Activated CD4-positive, alpha-beta T cell treated with anti-CD3 and anti-CD28 coated beads, Interleukin-2, amount 10 ng/mL, durations not matched to agents 7 days and 5 days (primary cell): ENCODE results near the gene PRKACA. TPM values are rescaled to one million over a fixed set of nuclear protein-coding genes. Genes with fewer than 3 reads are reported as not detected.
A peak's percentile ranks its signal among the peaks of the same experiment; 100 is the strongest.

Experiments used
- CTCF ChIA-PET: fragments of 350-600 bp; sonication (Branson Sonifier 250); formaldehyde crosslinking; loops from one replicate; lab custom pipeline; 2021; ENCODE audit warnings: antibody characterized with exemption; lab: Charles Lee
- POLR2A ChIA-PET: fragments of 350-600 bp; sonication (Branson Sonifier 250); formaldehyde crosslinking; loops from one replicate; lab custom pipeline; 2021; ENCODE audit warnings: antibody characterized with exemption; lab: Charles Lee
- DNase-seq: peaks from one replicate; pipeline ENCODE4 v3.0.0-alpha.2; 2020
- H3K27ac Mint-ChIP-seq: one replicate; pipeline ENCODE4 v1.8.0; 2021; ENCODE audit warnings: mild to moderate bottlenecking, moderate library complexity, mixed read lengths
- H3K27me3 Mint-ChIP-seq: one replicate; pipeline ENCODE4 v1.8.0; 2021; ENCODE audit warnings: mixed read lengths
- H3K36me3 Mint-ChIP-seq: one replicate; pipeline ENCODE4 v1.8.0; 2021; ENCODE audit warnings: low read depth, mixed read lengths
- H3K4me1 Mint-ChIP-seq: one replicate; pipeline ENCODE4 v1.8.0; 2021; ENCODE audit warnings: mixed read lengths
- H3K4me3 Mint-ChIP-seq: one replicate; pipeline ENCODE4 v1.8.0; 2021; ENCODE audit warnings: mild to moderate bottlenecking, moderate library complexity, mixed read lengths
- H3K9me3 Mint-ChIP-seq: one replicate; pipeline ENCODE4 v1.8.0; 2021; ENCODE audit warnings: mixed read lengths
- total RNA-seq, 2 experiments: library from RNA; stranded (reverse); gene quantifications; one replicate each; pipeline ENCODE4 v1.2.3, GENCODE V29; 2021

Gene PRKACA
- 10 to 100 TPM; 50.6 to 56.8 TPM for total RNA-seq

DNA sequence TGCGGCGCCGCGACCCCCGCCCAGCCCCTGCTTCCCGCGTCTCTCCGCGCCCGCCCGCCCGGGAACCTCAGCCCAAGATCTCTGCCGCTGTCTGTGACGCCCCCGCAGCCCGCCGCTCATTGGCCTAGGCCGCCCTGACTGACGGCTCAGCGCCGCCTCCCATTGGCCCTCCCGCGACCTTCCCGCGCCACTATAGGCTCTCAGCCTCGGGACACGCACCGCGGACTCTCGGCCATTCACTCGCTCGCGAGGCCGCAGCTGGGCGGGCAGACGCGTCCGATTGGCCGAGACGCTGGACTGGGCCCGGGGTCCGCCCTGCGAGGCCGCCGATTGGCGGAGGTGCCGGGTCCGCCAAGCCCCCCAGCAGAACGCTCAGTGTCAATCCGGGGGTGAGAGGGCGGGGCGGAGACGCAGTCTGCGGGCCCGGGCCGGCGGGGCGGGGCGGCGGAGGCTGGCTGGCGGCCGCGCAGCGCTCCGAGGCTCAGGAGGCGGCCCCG is at the start of gene PRKACA:
Gene PRKACA (minus strand): TSS at position 95 of the 497 bp plus-strand sequence. CDS start 215 bp downstream, outside the sequence.
- DNase-seq = peak; percentile 98
- peaks cover 48% of the 10 kb centered on the region for H3K4me1 Mint-ChIP-seq
- H3K27me3 Mint-ChIP-seq = no peaks in the 10 kb centered on the region
- peaks cover 10% of the 10 kb centered on the region for H3K36me3 Mint-ChIP-seq
- ChIA-PET POLR2A (interaction anchor here (0.5 to 0.7 kb wide), 3 partner anchors 10 to 60 kb away, joined by 3 read pairs; no protein-coding TSS in a partner anchor), CTCF (interaction anchor here (3.3 kb wide), 1 partner anchor 18 kb away, joined by 17 read pairs; the partner anchor contains the start of gene ASF1B)
- H3K27ac Mint-ChIP-seq = peak within 1 kb of the TSS; percentile 85
- peak within 1 kb of the TSS; percentile 90 for H3K4me3 Mint-ChIP-seq
- H3K9me3 Mint-ChIP-seq = no peaks in the 10 kb centered on the region

DNA sequence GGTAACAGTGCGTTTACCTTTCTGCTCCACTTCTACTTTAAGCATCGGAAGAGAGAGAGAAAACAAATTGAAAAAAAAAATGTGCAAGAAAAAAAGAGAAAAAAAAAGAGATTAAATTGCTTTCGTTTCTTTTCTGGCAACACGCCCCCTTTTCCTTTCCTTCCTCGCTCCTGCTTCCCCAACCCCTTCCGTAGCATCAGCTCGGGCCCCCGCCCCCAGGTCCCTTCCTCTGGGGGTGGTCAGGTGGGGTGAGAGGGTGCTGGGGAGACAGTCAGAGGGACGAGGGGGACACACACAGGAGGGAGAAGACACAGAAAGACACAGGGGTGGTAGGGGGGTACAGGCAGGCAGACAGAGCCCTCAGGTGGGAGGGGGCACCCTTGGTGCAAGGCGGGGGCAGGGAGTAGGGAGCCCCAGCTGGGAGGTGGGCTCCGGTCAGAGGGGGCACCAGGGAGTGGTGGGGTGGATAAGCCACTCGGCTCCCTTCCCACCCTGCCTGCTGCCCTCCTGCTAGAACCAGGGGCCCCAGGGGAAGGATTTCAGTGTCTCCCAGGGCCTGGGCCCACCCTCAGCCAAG is 49.5 kb upstream of the PRKACA start:
- POLR2A ChIA-PET = no interaction called here
- peak; percentile 19 for DNase-seq
- H3K9me3 Mint-ChIP-seq = no peaks in the 10 kb centered on the region
- H3K4me3 Mint-ChIP-seq = peak overlapping the region; percentile 70
- peaks cover 23% of the 10 kb centered on the region for H3K4me1 Mint-ChIP-seq
- peaks cover 16% of the 10 kb centered on the region for H3K36me3 Mint-ChIP-seq
- CTCF ChIA-PET = interaction anchor here (0.6 to 3.2 kb wide), 4 partner anchors 31 to 181 kb away, joined by 3 to 10 read pairs (median 4); partner anchors contain the start of gene ASF1B
- peak overlapping the region; percentile 87 for H3K27ac Mint-ChIP-seq
- no peaks in the 10 kb centered on the region for H3K27me3 Mint-ChIP-seq

DNA sequence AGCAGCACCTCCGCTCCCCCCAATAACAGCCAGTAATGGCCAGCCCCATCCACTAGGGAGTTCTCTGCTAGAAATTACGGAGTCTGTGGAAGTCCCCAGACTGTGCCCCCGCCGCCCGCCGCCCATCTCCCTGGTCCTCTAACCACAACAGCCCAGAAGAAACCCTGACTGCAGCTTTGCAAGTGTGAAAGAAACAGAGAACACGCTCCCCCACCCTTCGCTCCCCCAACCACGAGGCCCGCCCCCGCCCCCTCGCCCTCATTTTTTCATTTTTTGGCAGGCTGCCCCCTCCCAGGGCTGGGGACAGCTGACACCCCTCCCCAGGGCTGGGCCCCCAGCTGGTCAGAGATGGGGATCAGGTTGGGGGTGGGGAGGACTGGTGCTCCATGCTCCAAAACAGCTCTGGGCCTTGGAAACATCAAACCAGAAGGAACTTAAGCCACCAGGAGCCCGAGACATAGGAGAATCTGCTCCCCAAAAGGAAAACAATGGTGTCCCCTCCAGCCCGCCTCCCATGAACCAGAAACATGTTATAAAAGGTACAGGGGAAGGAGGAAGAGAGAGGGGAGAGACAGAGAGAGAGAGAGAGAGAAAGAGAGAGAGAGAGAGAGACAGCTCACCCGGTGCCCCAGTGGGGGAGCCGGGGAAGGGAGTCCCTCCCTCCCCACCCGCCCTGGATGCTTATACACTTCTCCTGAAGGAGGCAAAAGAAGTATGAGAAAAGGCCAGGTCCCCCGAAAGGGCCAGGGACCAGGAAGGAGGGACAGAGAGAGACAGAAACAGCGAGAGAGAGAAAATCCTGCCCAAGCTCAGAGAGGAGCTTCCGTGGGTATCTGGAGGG is 48.6 kb upstream of the PRKACA start:
- H3K9me3 Mint-ChIP-seq = no peaks in the 10 kb centered on the region
- peak overlapping the region; percentile 70 for H3K4me3 Mint-ChIP-seq
- peaks cover 23% of the 10 kb centered on the region for H3K4me1 Mint-ChIP-seq
- DNase-seq = no peak
- peak overlapping the region; percentile 87 for H3K27ac Mint-ChIP-seq
- H3K27me3 Mint-ChIP-seq = no peaks in the 10 kb centered on the region
- peaks cover 16% of the 10 kb centered on the region for H3K36me3 Mint-ChIP-seq
- CTCF ChIA-PET = interaction anchor here (0.5 to 3.2 kb wide), 2 partner anchors 20 to 30 kb away, joined by 3 to 10 read pairs; partner anchors contain the start of gene ASF1B
- POLR2A ChIA-PET = no interaction called here

DNA sequence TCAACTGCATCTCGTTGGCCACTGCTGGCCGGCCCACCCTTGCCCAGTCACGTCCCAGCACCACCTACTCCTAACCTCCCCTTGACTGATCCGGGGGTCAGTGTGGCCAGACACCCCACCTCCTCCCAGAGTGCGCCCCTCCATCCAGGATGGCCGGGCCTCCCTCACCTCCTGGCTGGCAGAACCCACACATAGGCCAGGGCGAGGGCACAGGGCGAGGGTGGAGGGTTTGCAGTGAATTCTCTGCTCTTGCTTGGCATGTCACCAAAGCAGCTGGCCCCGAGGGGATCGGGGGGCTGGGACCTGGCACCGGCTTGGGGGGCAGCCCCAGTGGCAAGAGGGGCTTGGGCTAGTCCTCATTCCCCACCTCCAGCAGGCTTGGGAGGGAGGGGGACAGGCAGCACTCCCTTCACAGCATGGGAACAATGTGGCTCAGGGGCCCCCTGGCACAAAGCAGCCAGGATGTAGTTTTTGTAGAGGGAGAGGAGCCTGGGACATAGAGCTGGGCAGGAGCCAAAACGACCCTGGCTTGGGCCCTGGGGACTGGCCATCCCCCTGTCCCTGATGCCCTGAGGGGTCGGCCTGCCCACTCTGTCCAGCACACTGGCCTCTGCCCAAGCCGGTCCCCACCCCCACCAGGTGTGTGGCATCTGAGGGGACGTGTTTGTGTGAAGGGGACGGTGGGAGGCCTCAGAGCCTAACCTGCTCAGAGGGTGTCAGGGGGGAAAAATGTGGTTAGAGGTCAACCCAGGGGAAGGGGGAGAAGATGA is 47.3 kb upstream of the PRKACA start:
- ChIA-PET POLR2A (no interaction called here), CTCF (interaction anchor here (1.1 kb wide), 1 partner anchor 17 kb away, joined by 7 read pairs; no protein-coding TSS in a partner anchor)
- DNase-seq = no peak
- H3K4me3 Mint-ChIP-seq = no peak overlapping the region
- H3K4me1 Mint-ChIP-seq = peaks cover 23% of the 10 kb centered on the region
- H3K9me3 Mint-ChIP-seq = no peaks in the 10 kb centered on the region
- H3K27ac Mint-ChIP-seq = no peak overlapping the region
- H3K27me3 Mint-ChIP-seq = no peaks in the 10 kb centered on the region
- H3K36me3 Mint-ChIP-seq = peaks cover 6% of the 10 kb centered on the region

DNA sequence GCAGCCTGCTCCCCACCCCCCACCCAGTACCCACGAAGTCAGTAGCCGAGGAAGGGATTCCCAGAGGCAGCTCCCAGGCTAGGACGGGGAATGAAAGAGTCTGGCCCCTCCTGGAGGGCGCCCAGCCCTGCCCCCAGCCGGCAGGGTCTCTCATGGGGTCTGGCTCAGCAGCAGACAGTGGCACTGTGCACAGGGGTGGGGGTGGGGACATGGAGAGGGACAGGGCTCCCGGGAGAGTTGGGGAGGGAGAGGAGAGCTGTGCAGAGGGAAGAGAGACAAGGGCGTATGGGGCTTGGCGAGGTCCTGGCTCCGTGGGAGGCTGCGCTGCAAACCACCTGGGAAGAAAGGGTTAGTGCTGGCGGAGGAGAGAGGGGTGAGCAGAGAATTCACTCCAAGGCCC is 46.5 kb upstream of the PRKACA start:
- Mint-ChIP-seq H3K4me1 (peaks cover 23% of the 10 kb centered on the region), H3K9me3 (no peaks in the 10 kb centered on the region), H3K36me3 (peaks cover 2% of the 10 kb centered on the region), H3K27me3 (no peaks in the 10 kb centered on the region), H3K4me3 (no peak overlapping the region), H3K27ac (no peak overlapping the region)
- ChIA-PET CTCF (interaction anchor here (1.1 kb wide), 1 partner anchor 16 kb away, joined by 7 read pairs; no protein-coding TSS in a partner anchor), POLR2A (no interaction called here)
- no peak for DNase-seq

DNA sequence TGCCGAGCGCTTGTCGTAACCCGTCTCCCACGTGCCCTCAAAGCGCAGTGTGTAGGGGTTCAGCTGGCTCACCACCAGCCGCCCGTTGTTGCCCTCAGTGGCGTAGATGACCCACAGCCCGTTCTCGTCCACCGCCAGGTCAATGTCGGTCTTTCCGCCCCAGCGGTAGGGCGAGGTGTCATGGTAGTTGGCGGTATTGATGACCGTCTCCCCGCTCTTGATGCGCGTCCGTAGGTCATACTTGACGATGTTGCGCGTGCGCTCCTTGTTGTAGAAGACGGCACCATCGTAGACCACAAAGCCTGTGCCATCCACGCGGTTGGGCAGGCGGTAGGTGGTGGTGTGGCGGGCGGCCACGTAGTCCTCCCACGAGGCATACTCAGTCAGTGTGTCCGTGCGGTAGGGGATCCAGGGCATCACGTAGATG is 45.3 kb upstream of the PRKACA start:
- ChIA-PET CTCF (interaction anchor here (1.0 kb wide), 1 partner anchor 26 kb away, joined by 4 read pairs; the partner anchor contains the start of gene ASF1B), POLR2A (no interaction called here)
- no peak for DNase-seq
- Mint-ChIP-seq H3K27ac (no peak overlapping the region), H3K4me3 (no peak overlapping the region), H3K36me3 (peaks cover 2% of the 10 kb centered on the region), H3K4me1 (peaks cover 16% of the 10 kb centered on the region), H3K27me3 (no peaks in the 10 kb centered on the region), H3K9me3 (no peaks in the 10 kb centered on the region)

DNA sequence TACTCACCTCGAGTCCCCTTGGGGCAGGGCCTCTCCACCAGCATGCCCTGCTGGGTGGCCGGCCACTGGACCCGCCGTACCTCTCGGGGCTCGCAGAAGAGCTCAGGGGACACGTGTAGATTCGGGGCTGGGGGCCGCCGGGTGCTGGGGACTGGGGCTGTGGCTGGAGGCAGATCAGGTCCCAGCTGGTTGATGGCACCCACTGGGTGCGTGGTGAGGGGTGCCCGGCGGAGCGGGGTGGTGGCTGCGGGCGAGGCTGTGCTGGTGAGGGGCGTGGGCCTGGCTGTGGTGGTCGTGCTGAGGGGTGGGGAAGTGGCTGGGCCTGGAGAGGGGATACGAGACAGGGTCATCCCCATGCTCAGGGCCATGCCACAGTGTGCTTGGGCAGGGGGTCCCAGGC is 43.7 kb upstream of the PRKACA start:
- DNase-seq = no peak
- peaks cover 4% of the 10 kb centered on the region for H3K4me1 Mint-ChIP-seq
- H3K9me3 Mint-ChIP-seq = no peaks in the 10 kb centered on the region
- H3K4me3 Mint-ChIP-seq = no peak overlapping the region
- no peak overlapping the region for H3K27ac Mint-ChIP-seq
- POLR2A ChIA-PET = no interaction called here
- no peaks in the 10 kb centered on the region for H3K27me3 Mint-ChIP-seq
- H3K36me3 Mint-ChIP-seq = peaks cover 5% of the 10 kb centered on the region
- CTCF ChIA-PET = no interaction called here

DNA sequence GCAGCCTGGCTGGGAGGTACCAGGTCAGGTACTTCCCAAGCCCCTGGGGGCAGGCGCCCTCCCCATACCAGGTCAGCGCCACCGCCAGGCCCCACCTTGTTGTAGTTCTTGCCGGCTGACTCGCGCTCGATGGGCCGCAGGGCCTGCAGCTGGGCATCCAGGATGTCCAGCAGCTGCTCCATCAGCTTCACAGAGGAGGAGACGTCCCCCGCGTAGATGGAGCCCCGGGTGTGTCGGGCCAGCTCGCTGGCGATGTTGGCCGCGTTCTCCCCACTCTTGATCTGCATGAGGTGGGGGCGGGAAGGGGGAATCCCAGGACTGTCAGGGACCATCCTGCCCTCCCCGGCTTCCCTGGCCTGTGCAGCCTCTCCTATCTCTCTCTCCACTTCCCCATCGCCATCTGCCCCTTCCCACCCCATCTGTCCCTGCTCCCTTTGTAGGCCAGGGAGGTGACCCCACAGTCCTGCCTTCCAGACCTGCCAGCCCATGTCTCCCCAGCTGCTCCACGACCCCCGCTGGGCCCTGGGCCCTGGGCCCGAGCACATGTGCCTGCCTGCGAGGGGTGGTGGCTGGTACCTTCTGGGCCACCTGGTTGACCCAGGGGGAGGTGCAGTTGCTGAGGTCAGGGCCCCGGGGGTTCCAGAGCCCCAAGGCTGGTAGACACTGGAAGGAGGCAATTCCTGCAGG is 42.6 kb upstream of the PRKACA start:
- H3K27me3 Mint-ChIP-seq = no peaks in the 10 kb centered on the region
- no peak overlapping the region for H3K27ac Mint-ChIP-seq
- peaks cover 5% of the 10 kb centered on the region for H3K36me3 Mint-ChIP-seq
- ChIA-PET CTCF (interaction anchor here (0.6 to 1.3 kb wide), 2 partner anchors 21 to 62 kb away, joined by 3 read pairs; no protein-coding TSS in a partner anchor), POLR2A (no interaction called here)
- DNase-seq = no peak
- no peaks in the 10 kb centered on the region for H3K4me1 Mint-ChIP-seq
- H3K9me3 Mint-ChIP-seq = no peaks in the 10 kb centered on the region
- no peak overlapping the region for H3K4me3 Mint-ChIP-seq

DNA sequence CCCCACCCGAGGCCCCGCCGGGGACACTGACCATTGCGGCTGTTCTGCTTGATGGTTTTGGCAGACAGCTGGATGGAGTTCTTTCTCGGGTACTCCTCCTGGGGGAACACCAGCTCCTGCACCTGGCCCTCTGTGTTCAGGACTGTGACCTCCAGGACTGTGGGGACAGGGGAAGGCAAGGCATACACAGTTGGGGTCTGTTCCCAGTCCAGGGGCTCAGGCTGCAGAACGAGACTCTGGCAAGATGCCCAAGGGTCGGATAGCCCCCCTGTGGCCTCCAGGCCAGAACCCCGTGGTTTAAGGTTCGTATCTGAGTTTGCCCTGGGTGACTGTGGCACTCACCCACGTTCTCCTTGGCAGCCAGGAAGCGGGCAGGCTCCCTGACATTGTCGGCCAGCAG is 41.5 kb upstream of the PRKACA start:
- DNase-seq = no peak
- Mint-ChIP-seq H3K36me3 (peaks cover 5% of the 10 kb centered on the region), H3K4me1 (no peaks in the 10 kb centered on the region), H3K9me3 (no peaks in the 10 kb centered on the region), H3K4me3 (no peak overlapping the region), H3K27ac (no peak overlapping the region), H3K27me3 (no peaks in the 10 kb centered on the region)
- POLR2A ChIA-PET = no interaction called here
- CTCF ChIA-PET = interaction anchor here (1.1 to 1.3 kb wide), 2 partner anchors 20 to 37 kb away, joined by 3 read pairs; no protein-coding TSS in a partner anchor

DNA sequence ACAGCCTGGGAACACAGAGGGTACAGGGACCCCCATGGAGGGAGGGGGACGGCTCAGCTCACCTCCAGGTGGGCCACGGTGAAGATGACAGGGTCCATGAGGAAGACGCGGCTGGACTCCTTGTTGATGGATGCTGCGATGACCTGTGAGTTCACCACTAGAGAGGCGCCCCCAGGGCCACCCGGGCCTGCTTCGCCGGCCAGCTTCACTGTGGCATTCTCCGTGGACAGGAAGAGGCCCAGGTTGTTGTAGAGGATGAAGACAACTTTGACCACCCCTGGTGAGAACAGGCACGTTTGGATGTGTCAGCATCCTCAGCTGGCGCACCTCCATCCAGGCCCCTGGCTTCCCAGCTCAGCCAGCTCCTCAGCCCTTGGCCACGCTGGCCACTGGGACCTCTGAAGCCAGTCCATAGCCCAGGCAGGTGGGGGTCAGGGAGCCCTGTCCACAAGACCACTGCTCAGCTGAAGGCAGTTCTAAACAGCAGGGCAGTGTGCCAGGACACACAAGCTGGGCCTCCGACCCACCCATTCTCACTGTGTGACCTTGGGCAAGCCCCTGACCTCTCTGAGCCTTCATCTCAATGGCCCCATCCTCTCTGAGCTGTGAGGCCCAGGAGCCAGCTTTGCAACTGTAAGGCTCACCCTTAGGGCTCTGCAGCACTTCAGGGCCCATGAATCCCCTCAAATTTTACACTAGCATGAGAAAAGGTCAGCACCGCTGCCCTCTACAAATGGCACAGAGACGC is 40.9 kb upstream of the PRKACA start:
- Mint-ChIP-seq H3K9me3 (no peaks in the 10 kb centered on the region), H3K4me3 (no peak overlapping the region), H3K4me1 (no peaks in the 10 kb centered on the region), H3K27me3 (no peaks in the 10 kb centered on the region), H3K36me3 (peaks cover 5% of the 10 kb centered on the region), H3K27ac (no peak overlapping the region)
- ChIA-PET POLR2A (no interaction called here), CTCF (interaction anchor here (0.7 to 1.1 kb wide), 2 partner anchors 21 to 38 kb away, joined by 3 to 4 read pairs; no protein-coding TSS in a partner anchor)
- DNase-seq = no peak

DNA sequence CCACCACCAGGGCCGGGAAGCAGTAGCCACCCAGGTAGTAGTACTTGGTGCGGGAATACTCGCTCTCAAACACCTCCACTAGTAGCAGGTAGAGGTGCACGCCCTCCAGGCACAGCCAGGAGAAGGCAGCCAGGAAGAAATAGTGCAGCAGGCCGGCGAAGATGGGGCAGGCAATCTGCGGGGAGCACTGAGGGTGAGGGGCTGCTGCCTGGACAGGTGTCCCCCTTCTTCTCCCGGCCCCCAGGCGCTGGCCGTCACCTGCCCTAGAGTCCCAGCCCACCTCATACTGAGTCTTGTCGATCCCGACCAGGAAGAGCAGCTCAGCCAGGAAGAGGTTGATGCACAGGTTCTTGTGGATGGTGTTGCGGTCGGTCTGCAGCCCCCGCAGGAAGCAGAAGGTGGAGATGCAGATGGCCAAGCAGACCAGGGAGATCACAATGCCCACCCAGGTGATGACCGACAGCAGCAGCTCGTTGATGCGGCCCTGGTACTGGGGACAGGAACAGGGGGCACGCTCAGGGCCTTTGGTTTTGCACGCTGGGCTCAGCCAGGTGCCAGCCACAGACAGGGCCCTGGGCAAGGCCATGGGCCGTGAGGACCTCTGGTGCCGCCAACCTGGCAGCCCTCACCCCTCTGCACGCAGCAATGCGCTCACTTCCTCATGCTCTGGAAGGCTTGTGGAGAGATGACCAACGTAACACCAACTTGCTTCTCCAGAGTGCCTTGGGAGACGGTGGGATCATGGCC is 39.6 kb upstream of the PRKACA start:
- H3K27ac Mint-ChIP-seq = no peak overlapping the region
- H3K9me3 Mint-ChIP-seq = no peaks in the 10 kb centered on the region
- H3K4me1 Mint-ChIP-seq = peaks cover 2% of the 10 kb centered on the region
- H3K27me3 Mint-ChIP-seq = no peaks in the 10 kb centered on the region
- H3K4me3 Mint-ChIP-seq = no peak overlapping the region
- POLR2A ChIA-PET = no interaction called here
- DNase-seq = no peak
- CTCF ChIA-PET = interaction anchor here (0.6 to 0.9 kb wide), 2 partner anchors 20 to 254 kb away, joined by 3 read pairs; no protein-coding TSS in a partner anchor
- H3K36me3 Mint-ChIP-seq = peaks cover 5% of the 10 kb centered on the region
